BLaER1 (cell line): ENCODE data around the gene MAN1B1.

Experiments
- H3K27ac ChIP-seq: shearing (Covaris generic); formaldehyde crosslinking; 2 replicates; pipeline ENCODE4 v1.8.1; 2022
- H3K27me3 ChIP-seq: shearing (Covaris generic); formaldehyde crosslinking; 2 replicates; pipeline ENCODE4 v1.8.1; 2022
- H3K36me3 ChIP-seq: shearing (Covaris generic); formaldehyde crosslinking; 2 replicates; pipeline ENCODE4 v1.8.1; 2022
- H3K4me1 ChIP-seq: shearing (Covaris generic); formaldehyde crosslinking; 2 replicates; pipeline ENCODE4 v1.8.1; 2022
- H3K4me2 ChIP-seq: shearing (Covaris generic); formaldehyde crosslinking; 2 replicates; pipeline ENCODE4 v1.8.1; 2022
- H3K4me3 ChIP-seq: shearing (Covaris generic); formaldehyde crosslinking; 2 replicates; pipeline ENCODE4 v1.8.1; 2022
- H3K9ac ChIP-seq: shearing (Covaris generic); formaldehyde crosslinking; 2 replicates; pipeline ENCODE4 v1.8.1; 2022
- H3K9me3 ChIP-seq: shearing (Covaris generic); formaldehyde crosslinking; 2 replicates; pipeline ENCODE4 v1.8.1; 2022
- H4K20me1 ChIP-seq: shearing (Covaris generic); formaldehyde crosslinking; 2 replicates; pipeline ENCODE4 v1.8.1; 2022
- Cebpa-rat ChIP-seq: shearing (Covaris generic); IDR thresholded peaks from 2 replicates; pipeline ENCODE4 v1.8.1; 2022

MAN1B1 gene

GRCh38 chr9:137143459-137143858 is 56.7 kb downstream of the MAN1B1 start:
- peaks cover 43% of the 10 kb centered on the region for H3K27me3 ChIP-seq
- no peak overlapping the region for H3K27ac ChIP-seq
- no peak overlapping the region for H3K9ac ChIP-seq
- TF ChIP-seq Cebpa-rat, result no peak
- H3K9me3 ChIP-seq, result no peaks in the 10 kb centered on the region
- H3K4me1 ChIP-seq, result peaks cover 30% of the 10 kb centered on the region
- H3K4me3 ChIP-seq, result no peak overlapping the region
- peaks cover 27% of the 10 kb centered on the region for H4K20me1 ChIP-seq
- no peak overlapping the region for H3K4me2 ChIP-seq
- no peaks in the 10 kb centered on the region for H3K36me3 ChIP-seq

DNA sequence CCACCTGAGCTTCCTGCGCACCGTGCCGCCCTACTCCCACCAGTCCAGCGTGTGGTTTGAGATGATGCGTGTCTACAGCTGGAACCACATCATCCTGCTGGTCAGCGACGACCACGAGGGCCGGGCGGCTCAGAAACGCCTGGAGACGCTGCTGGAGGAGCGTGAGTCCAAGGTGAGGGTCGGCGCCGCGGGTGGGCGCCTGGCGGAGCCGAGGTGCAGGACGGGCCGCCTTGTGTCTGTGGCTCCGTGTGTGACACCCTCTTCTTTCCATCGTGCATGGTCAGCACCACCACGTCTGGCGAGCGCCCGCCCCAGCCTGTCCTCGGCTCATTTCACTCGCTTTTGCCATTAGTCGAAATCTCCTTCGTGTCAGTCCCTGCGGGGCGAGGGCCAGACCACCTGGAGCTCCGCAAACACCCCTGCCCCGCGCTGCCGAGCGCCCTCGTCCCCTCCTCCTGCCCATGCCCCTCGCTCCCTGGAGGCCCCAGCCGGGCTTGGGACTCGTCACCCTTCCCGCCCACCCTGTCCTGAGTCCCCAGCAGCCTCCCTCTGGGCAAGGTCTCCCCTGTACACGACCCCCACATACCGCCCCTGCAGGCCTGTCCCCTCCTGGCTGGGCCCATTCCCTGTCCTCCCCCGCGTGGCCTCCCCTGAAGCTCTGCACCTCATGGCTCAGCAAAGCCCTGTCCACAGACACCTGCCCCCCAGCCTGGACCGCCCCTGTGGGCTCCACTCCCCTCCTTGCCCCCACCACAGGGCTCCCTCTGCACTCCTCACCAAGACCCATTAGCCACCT is 59.1 kb downstream of the MAN1B1 start:
- Histone ChIP-seq H3K4me3 (no peak overlapping the region), H3K27me3 (peaks cover 20% of the 10 kb centered on the region; the same call in 1 of the 2 replicates), H3K9me3 (no peaks in the 10 kb centered on the region), H3K9ac (no peak overlapping the region), H3K4me1 (peaks cover 38% of the 10 kb centered on the region), H4K20me1 (peaks cover 7% of the 10 kb centered on the region; the same call in 1 of the 2 replicates), H3K36me3 (no peaks in the 10 kb centered on the region), H3K27ac (no peak overlapping the region), H3K4me2 (no peak overlapping the region)
- no peak for TF ChIP-seq Cebpa-rat

DNA sequence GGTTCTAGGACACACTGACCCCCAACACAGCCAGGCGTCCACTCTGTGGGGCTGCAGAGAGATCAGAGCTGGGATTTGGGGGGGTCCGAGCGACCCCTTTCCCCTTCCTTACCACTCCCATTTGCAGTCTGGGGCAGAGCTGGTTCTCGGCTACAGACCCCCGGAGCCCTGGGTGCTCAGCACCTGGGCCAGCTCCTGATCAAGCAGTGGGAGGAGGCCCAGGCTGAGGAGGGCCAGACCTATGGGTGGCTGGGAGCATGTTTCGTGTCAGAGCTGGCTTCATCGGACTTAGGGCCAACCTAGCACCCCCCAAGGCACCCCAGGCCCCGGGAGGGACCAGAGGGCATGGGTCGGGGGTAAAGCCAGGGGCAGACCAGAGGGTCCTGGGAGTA is 59.7 kb downstream of the MAN1B1 start:
- no peak overlapping the region for H3K27ac ChIP-seq
- no peak overlapping the region for H3K9ac ChIP-seq
- H3K4me1 ChIP-seq, result peaks cover 41% of the 10 kb centered on the region
- H3K4me3 ChIP-seq, result no peak overlapping the region
- no peaks in the 10 kb centered on the region for H3K9me3 ChIP-seq
- peaks cover 1% of the 10 kb centered on the region; the same call in 1 of the 2 replicates for H4K20me1 ChIP-seq
- no peaks in the 10 kb centered on the region for H3K36me3 ChIP-seq
- no peak for TF ChIP-seq Cebpa-rat
- H3K27me3 ChIP-seq, result peaks cover 14% of the 10 kb centered on the region; the same call in 1 of the 2 replicates
- no peak overlapping the region for H3K4me2 ChIP-seq

DNA sequence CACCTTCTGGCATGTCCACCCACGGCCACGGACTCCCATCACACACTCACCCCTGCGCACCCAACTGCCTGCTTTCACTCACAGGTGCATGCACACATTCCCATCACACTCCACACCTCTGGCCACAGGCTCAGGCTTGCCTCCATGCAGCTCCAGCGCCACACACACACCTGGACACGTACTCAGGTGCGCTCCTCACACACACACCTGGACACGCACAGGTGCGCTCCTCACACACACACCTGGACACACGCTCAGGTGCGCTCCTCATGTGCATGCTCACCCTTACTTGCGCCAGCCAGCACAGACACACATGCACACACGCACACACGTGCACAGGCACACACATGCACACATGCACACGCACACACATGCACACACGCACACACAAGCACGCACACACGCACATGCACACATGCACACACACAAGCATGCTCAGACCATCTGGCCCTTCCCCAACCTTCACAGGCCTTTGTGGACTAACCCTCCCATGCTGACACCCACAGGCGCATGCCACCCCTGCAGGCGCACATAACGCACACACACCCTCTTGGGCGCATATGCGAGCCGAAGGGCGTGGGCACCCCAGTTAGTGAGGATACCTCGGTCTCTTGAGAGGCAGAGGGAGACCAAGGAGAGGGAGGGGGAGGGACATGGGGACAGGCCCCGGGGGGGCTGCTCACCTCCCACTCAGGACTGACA is 60.5 kb downstream of the MAN1B1 start:
- no peaks in the 10 kb centered on the region for H3K36me3 ChIP-seq
- H3K9ac ChIP-seq, result no peak overlapping the region
- H4K20me1 ChIP-seq, result no peaks in the 10 kb centered on the region
- H3K27me3 ChIP-seq, result peaks cover 8% of the 10 kb centered on the region; the same call in 1 of the 2 replicates
- no peak overlapping the region for H3K4me3 ChIP-seq
- TF ChIP-seq Cebpa-rat, result no peak
- H3K9me3 ChIP-seq, result no peaks in the 10 kb centered on the region
- H3K4me2 ChIP-seq, result peak overlapping the region; percentile 34; the same call in 1 of the 2 replicates
- H3K27ac ChIP-seq, result no peak overlapping the region
- H3K4me1 ChIP-seq, result peaks cover 48% of the 10 kb centered on the region

- H3K4me1 ChIP-seq, result peaks cover 49% of the 10 kb centered on the region
- TF ChIP-seq Cebpa-rat, result no peak
- H3K27me3 ChIP-seq, result peaks cover 8% of the 10 kb centered on the region; the same call in 1 of the 2 replicates
- H3K4me2 ChIP-seq, result peak overlapping the region; percentile 89
- no peaks in the 10 kb centered on the region for H3K9me3 ChIP-seq
- H3K36me3 ChIP-seq, result no peaks in the 10 kb centered on the region
- no peak overlapping the region for H3K27ac ChIP-seq
- no peak overlapping the region for H3K9ac ChIP-seq
- no peak overlapping the region for H3K4me3 ChIP-seq
- no peaks in the 10 kb centered on the region for H4K20me1 ChIP-seq
These were observed 61.0 kb downstream of the MAN1B1 start for GRCh38 chr9:137147793-137148160.

GRCh38 chr9:137148242-137148641 is 61.5 kb downstream of the MAN1B1 start:
- no peak overlapping the region for H3K27ac ChIP-seq
- H3K27me3 ChIP-seq, result peaks cover 5% of the 10 kb centered on the region; the same call in 1 of the 2 replicates
- H3K9me3 ChIP-seq, result no peaks in the 10 kb centered on the region
- no peaks in the 10 kb centered on the region for H4K20me1 ChIP-seq
- TF ChIP-seq Cebpa-rat, result no peak
- no peak overlapping the region for H3K4me3 ChIP-seq
- H3K36me3 ChIP-seq, result no peaks in the 10 kb centered on the region
- H3K4me2 ChIP-seq, result peak overlapping the region; percentile 89
- peaks cover 49% of the 10 kb centered on the region for H3K4me1 ChIP-seq
- H3K9ac ChIP-seq, result no peak overlapping the region

GRCh38 chr9:137148661-137149060 is 61.9 kb downstream of the MAN1B1 start:
- H3K4me3 ChIP-seq, result no peak overlapping the region
- no peaks in the 10 kb centered on the region for H3K9me3 ChIP-seq
- H3K27me3 ChIP-seq, result peaks cover 1% of the 10 kb centered on the region; the same call in 1 of the 2 replicates
- no peaks in the 10 kb centered on the region for H3K36me3 ChIP-seq
- peak overlapping the region; percentile 61 for H3K27ac ChIP-seq
- no peak for TF ChIP-seq Cebpa-rat
- H4K20me1 ChIP-seq, result no peaks in the 10 kb centered on the region
- H3K9ac ChIP-seq, result 0 out of 2 replicates have a peak overlapping the region, but pooled peaks have one; percentile 49
- H3K4me1 ChIP-seq, result peaks cover 44% of the 10 kb centered on the region
- peak overlapping the region; percentile 89 for H3K4me2 ChIP-seq

- Histone ChIP-seq H3K36me3 (no peaks in the 10 kb centered on the region), H3K4me3 (peak overlapping the region; percentile 59), H3K27ac (peak overlapping the region; percentile 61), H3K9me3 (no peaks in the 10 kb centered on the region), H3K27me3 (no peaks in the 10 kb centered on the region), H3K4me1 (peaks cover 43% of the 10 kb centered on the region), H4K20me1 (no peaks in the 10 kb centered on the region), H3K4me2 (peak overlapping the region; percentile 89), H3K9ac (peak overlapping the region; percentile 49)
- 0 out of 2 replicates have a peak, but pooled peaks have one; percentile 24 for TF ChIP-seq Cebpa-rat
These were observed 62.6 kb downstream of the MAN1B1 start for GRCh38 chr9:137149363-137149762.

DNA sequence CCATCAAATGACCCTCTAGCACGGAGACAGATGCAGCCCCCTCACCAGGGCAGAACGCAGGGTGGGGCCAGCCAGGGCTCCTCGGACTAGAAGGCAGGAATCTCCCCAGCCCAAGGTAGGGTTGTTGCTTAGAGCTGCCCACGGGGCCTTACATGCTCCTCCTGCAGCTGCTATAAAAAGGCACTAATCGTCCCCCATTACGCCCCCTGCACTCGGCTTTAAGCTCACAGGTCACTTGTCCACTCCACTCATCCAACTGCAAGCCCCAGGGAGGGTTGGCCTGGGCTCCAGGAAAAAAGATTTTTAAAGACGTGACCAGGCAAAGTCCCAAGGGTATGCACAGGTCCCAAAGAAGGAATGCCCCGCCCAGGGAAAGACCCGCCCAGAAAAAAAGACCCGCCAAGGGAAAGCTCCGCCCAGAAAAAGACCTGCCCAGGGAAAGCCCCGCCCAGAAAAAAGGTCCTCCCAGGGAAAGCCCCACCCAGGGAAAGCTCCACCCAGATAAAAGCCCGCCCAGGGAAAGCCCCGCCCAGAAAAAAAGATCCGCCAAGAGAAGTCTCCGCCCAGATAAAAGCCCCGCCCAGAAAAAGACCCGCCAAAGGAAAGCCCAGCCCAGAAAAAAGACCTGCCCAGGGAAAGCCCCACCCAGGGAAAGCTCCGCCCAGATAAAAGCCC is 63.3 kb downstream of the MAN1B1 start:
- Histone ChIP-seq H3K27me3 (no peaks in the 10 kb centered on the region), H3K4me2 (peak overlapping the region; percentile 89), H3K9ac (peak overlapping the region; percentile 49; the same call in 1 of the 2 replicates), H3K36me3 (no peaks in the 10 kb centered on the region), H3K9me3 (no peaks in the 10 kb centered on the region), H3K4me3 (peak overlapping the region; percentile 59), H3K27ac (peak overlapping the region; percentile 61), H4K20me1 (no peaks in the 10 kb centered on the region), H3K4me1 (peaks cover 43% of the 10 kb centered on the region)
- TF ChIP-seq Cebpa-rat, result no peak
